ENCODE results near the gene ITPR1. TPM values are rescaled to one million over a fixed set of nuclear protein-coding genes. Genes with fewer than 3 reads are reported as not detected.

Gene ITPR1
- total and polyA plus RNA-seq, 2 experiments from 2014 or later, result 6.8 to 21.0 TPM

DNA sequence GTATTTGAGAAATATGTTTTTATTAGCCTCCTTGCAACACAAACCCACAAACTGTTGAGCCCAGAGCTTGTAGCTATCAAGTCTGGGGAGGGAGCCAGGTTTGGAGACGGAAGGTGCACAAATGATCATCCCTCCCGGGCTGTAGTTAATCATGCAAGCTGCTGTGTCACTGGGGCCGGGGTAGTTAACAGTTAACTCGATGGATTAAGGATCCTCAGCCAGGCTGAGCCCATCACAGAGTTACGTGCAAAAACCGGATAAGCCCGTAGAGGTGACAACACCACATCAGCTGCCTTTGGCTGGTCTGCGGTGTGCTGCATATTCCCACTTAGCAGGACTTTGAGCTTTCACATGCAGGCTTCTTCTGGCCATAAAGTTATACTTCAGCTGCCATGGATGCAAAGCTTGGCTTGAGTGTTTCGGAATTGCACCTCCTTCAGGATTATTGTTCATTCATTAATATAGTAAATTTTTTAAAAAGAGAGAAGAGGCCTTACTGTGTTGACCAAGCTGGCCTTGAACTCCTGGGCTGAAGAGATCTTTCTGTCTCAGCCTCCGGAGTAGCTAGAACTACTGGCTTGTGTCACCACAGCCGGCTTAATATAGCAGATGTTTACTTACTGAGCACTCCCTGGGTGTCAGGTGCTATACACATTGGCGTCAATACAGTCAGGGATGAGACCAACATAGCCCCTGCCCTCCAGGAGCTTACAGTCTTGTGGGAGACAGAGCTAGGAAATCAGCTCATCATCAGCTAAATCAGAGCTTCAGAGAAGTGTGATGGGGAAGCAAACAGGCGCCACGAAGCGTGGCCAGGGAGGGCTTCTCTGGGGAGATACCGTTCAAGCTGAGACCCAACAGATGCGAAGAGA, 259.3 kb downstream of the ITPR1 start (continued):
- TF ChIP-seq, protein P1, sequence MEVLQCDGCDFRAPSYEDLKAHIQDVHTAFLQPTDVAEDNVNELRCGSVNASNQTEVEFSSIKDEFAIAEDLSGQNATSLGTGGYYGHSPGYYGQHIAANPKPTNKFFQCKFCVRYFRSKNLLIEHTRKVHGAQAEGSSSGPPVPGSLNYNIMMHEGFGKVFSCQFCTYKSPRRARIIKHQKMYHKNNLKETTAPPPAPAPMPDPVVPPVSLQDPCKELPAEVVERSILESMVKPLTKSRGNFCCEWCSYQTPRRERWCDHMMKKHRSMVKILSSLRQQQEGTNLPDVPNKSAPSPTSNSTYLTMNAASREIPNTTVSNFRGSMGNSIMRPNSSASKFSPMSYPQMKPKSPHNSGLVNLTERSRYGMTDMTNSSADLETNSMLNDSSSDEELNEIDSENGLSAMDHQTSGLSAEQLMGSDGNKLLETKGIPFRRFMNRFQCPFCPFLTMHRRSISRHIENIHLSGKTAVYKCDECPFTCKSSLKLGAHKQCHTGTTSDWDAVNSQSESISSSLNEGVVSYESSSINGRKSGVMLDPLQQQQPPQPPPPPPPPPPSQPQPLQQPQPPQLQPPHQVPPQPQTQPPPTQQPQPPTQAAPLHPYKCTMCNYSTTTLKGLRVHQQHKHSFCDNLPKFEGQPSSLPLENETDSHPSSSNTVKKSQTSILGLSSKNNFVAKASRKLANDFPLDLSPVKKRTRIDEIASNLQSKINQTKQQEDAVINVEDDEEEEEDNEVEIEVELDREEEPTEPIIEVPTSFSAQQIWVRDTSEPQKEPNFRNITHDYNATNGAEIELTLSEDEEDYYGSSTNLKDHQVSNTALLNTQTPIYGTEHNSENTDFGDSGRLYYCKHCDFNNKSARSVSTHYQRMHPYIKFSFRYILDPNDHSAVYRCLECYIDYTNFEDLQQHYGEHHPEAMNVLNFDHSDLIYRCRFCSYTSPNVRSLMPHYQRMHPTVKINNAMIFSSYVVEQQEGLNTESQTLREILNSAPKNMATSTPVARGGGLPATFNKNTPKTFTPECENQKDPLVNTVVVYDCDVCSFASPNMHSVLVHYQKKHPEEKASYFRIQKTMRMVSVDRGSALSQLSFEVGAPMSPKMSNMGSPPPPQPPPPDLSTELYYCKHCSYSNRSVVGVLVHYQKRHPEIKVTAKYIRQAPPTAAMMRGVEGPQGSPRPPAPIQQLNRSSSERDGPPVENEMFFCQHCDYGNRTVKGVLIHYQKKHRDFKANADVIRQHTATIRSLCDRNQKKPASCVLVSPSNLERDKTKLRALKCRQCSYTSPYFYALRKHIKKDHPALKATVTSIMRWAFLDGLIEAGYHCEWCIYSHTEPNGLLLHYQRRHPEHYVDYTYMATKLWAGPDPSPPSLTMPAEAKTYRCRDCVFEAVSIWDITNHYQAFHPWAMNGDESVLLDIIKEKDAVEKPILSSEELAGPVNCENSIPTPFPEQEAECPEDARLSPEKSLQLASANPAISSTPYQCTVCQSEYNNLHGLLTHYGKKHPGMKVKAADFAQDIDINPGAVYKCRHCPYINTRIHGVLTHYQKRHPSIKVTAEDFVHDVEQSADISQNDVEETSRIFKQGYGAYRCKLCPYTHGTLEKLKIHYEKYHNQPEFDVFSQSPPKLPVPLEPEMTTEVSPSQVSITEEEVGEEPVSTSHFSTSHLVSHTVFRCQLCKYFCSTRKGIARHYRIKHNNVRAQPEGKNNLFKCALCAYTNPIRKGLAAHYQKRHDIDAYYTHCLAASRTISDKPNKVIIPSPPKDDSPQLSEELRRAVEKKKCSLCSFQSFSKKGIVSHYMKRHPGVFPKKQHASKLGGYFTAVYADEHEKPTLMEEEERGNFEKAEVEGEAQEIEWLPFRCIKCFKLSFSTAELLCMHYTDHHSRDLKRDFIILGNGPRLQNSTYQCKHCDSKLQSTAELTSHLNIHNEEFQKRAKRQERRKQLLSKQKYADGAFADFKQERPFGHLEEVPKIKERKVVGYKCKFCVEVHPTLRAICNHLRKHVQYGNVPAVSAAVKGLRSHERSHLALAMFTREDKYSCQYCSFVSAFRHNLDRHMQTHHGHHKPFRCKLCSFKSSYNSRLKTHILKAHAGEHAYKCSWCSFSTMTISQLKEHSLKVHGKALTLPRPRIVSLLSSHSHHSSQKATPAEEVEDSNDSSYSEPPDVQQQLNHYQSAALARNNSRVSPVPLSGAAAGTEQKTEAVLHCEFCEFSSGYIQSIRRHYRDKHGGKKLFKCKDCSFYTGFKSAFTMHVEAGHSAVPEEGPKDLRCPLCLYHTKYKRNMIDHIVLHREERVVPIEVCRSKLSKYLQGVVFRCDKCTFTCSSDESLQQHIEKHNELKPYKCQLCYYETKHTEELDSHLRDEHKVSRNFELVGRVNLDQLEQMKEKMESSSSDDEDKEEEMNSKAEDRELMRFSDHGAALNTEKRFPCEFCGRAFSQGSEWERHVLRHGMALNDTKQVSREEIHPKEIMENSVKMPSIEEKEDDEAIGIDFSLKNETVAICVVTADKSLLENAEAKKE (CRISPR knock-in tag; IDR thresholded peaks at IDR 0.05), result no peak
- TF ChIP-seq ETS1 (IDR thresholded peaks at IDR 0.05) (no peak), EZH2phosphoT487 (IDR thresholded peaks at IDR 0.05; ENCODE audit: unreplicated experiment) (no peak)

DNA sequence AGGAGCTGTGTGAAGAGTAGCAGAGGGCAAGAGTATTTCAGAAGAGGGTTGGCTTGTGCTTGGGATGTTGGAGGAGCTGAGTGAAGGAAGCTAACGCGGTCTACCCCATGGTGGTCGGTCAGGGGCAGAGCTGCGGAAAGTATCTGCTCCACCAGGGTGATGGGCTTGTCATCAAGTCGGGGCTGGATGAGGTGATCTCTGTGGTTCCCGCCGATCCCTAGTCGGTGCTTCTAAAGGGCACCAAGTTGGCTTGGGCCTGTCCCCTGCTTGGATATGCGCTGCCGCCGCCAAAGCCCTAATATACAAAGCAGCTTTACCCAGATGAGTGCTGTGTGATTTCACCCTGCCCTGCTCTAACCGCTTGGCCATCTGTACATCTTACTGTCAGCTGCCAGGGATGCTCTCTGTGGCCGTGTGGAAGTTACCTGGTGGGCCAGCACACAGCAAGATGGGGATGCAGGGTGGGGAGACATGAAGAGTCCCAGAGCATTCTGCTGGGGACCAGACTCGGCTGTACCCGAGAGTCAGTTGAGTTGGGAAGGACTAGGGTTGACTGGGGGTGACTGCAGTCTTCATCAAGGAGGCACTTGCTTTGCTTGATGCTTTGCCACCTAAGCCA, 260.0 kb downstream of the ITPR1 start:
- Mint-ChIP-seq H3K9me3 (no peaks in the 10 kb centered on the region), H3K27ac (no peak overlapping the region), H3K4me1 (peaks cover 17% of the 10 kb centered on the region), H3K4me3 (no peak overlapping the region), H3K27me3 (ENCODE audit: insufficient read depth, low read depth, poor library complexity) (no peaks in the 10 kb centered on the region), H3K36me3 (ENCODE audit: low read depth) (no peaks in the 10 kb centered on the region)
- Histone ChIP-seq H3F3A (replicated peaks; ENCODE audit: low read depth) (no peaks in the 10 kb centered on the region), H3K36me3 (ENCODE audit: insufficient read depth) (no peaks in the 10 kb centered on the region), H4K20me1 (replicated peaks; ENCODE audit: insufficient read depth) (no peaks in the 10 kb centered on the region), H3K4me1 (ENCODE audit: insufficient read depth) (peaks cover 7% of the 10 kb centered on the region; the same call in 1 of the 2 replicates), H3K4me2 (no peak overlapping the region), H3K9me2 (ENCODE audit: insufficient read depth) (no peaks in the 10 kb centered on the region), H3K4me3 (no peak overlapping the region), H3K27me3 (ENCODE audit: insufficient read depth) (no peaks in the 10 kb centered on the region), H2AFZ (no peak overlapping the region), H3K79me2 (replicated peaks; ENCODE audit: insufficient read depth) (no peaks in the 10 kb centered on the region), H3K27ac (ENCODE audit: low read depth) (no peak overlapping the region)
- DNase-seq (ENCODE audit: low spot score) (no peak), ATAC-seq (no peak)
- TF ChIP-seq ZNF114 (CRISPR knock-in tag; IDR thresholded peaks at IDR 0.05) (no peak), NANOG (IDR thresholded peaks at IDR 0.05; ENCODE audit: borderline replicate concordance) (no peak), ZNF331 (CRISPR knock-in tag; IDR thresholded peaks at IDR 0.05; ENCODE audit: low read depth) (no peak), CREB1 (CRISPR knock-in tag; IDR thresholded peaks at IDR 0.05; ENCODE audit: low read depth) (no peak), REST (IDR thresholded peaks at IDR 0.05; ENCODE audit: unreplicated experiment) (no peak), POLR2AphosphoS5 (IDR thresholded peaks at IDR 0.05; ENCODE audit: low read depth) (no peak), EZH2phosphoT487 (IDR thresholded peaks at IDR 0.05; ENCODE audit: unreplicated experiment) (no peak), JUNB (IDR thresholded peaks at IDR 0.05; ENCODE audit: unreplicated experiment) (no peak)
- TF ChIP-seq, protein P2, sequence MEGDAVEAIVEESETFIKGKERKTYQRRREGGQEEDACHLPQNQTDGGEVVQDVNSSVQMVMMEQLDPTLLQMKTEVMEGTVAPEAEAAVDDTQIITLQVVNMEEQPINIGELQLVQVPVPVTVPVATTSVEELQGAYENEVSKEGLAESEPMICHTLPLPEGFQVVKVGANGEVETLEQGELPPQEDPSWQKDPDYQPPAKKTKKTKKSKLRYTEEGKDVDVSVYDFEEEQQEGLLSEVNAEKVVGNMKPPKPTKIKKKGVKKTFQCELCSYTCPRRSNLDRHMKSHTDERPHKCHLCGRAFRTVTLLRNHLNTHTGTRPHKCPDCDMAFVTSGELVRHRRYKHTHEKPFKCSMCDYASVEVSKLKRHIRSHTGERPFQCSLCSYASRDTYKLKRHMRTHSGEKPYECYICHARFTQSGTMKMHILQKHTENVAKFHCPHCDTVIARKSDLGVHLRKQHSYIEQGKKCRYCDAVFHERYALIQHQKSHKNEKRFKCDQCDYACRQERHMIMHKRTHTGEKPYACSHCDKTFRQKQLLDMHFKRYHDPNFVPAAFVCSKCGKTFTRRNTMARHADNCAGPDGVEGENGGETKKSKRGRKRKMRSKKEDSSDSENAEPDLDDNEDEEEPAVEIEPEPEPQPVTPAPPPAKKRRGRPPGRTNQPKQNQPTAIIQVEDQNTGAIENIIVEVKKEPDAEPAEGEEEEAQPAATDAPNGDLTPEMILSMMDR (conservative IDR thresholded peaks at IDR 0.05; ENCODE audit: low read depth in 2 of 2), result no peak

Measured in GM23338 (cell line).